H9 (cell line): Measurements from ENCODE around the gene SCRN2. TPM values are rescaled to one million over a fixed set of nuclear protein-coding genes. Genes with fewer than 3 reads are reported as not detected.

Experiments
- DNase-seq: peaks from one replicate; pipeline ENCODE4 v3.0.0-alpha.2; 2017
- H2AFZ ChIP-seq: one replicate; pipeline ENCODE4 v1.6.1; 2013; ENCODE audit warnings: mild to moderate bottlenecking, low read length, control low read depth, moderate library complexity
- H2AK5ac ChIP-seq: 2 replicates; pipeline ENCODE4 v1.6.1; 2013; ENCODE audit warnings: low read length, control low read depth, mixed read lengths; ENCODE audit not compliant: insufficient read length
- H2BK120ac ChIP-seq: one replicate; pipeline ENCODE4 v1.6.1; 2013; ENCODE audit warnings: low read depth, mild to moderate bottlenecking, low read length, control low read depth, inconsistent platforms; ENCODE audit not compliant: poor library complexity, severe bottlenecking
- H2BK12ac ChIP-seq: 2 replicates; pipeline ENCODE4 v1.6.1; 2013; ENCODE audit warnings: low read length, control low read depth, mixed read lengths, low read depth; ENCODE audit not compliant: insufficient read length
- H2BK15ac ChIP-seq: 2 replicates; pipeline ENCODE4 v1.6.1; 2013; ENCODE audit warnings: low read depth, low read length, control low read depth
- H2BK20ac ChIP-seq: one replicate; pipeline ENCODE4 v1.6.1; 2013; ENCODE audit warnings: low read depth, mild to moderate bottlenecking, low read length, control low read depth, inconsistent platforms; ENCODE audit not compliant: poor library complexity, severe bottlenecking
- H2BK5ac ChIP-seq: 2 replicates; pipeline ENCODE4 v1.6.1; 2013; ENCODE audit warnings: low read length, control low read depth, mixed read lengths; ENCODE audit not compliant: insufficient read length
- H3K14ac ChIP-seq: 2 replicates; pipeline ENCODE4 v1.6.1; 2013; ENCODE audit warnings: low read length, control low read depth; ENCODE audit not compliant: insufficient read depth
- H3K18ac ChIP-seq: 2 replicates; pipeline ENCODE4 v1.6.1; 2013; ENCODE audit warnings: low read depth, mild to moderate bottlenecking, mixed read lengths, low read length, control low read depth; ENCODE audit not compliant: insufficient read length
- H3K23ac ChIP-seq: 2 replicates; pipeline ENCODE4 v1.6.1; 2013; ENCODE audit warnings: low read length, control low read depth, mixed read lengths, low read depth; ENCODE audit not compliant: insufficient read length
- H3K23me2 ChIP-seq: 2 replicates; pipeline ENCODE4 v1.6.1; 2013; ENCODE audit warnings: low read depth, mild to moderate bottlenecking, mixed read lengths, low read length, control low read depth; ENCODE audit not compliant: insufficient read length, poor library complexity, severe bottlenecking
- H3K27ac ChIP-seq: 2 replicates; pipeline ENCODE4 v1.5.1; 2013; ENCODE audit warnings: low read length, control low read depth, mixed read lengths, low read depth; ENCODE audit not compliant: insufficient read length
- H3K27me3 ChIP-seq: 2 replicates; pipeline ENCODE4 v1.6.1; 2013; ENCODE audit warnings: low read length, control low read depth, inconsistent platforms; ENCODE audit not compliant: insufficient read depth
- H3K4ac ChIP-seq: 2 replicates; pipeline ENCODE4 v1.6.1; 2013; ENCODE audit warnings: low read depth, mild to moderate bottlenecking, control low read depth, inconsistent platforms, low read length, moderate library complexity
- H3K4me1 ChIP-seq: 2 replicates; pipeline ENCODE4 v1.6.1; 2013; ENCODE audit warnings: low read length, control low read depth, inconsistent platforms; ENCODE audit not compliant: insufficient read depth
- H3K4me2 ChIP-seq: 2 replicates; pipeline ENCODE4 v1.6.1; 2013; ENCODE audit warnings: low read length, control low read depth, mixed read lengths; ENCODE audit not compliant: insufficient read length, insufficient read depth
- H3K56ac ChIP-seq: 2 replicates; pipeline ENCODE4 v1.6.1; 2013; ENCODE audit warnings: low read depth, mild to moderate bottlenecking, mixed read lengths, low read length, control low read depth; ENCODE audit not compliant: insufficient read length
- H3K79me1 ChIP-seq: 2 replicates; pipeline ENCODE4 v1.6.1; 2013; ENCODE audit warnings: low read depth, mild to moderate bottlenecking, moderate library complexity, low read length, control low read depth, inconsistent platforms; ENCODE audit not compliant: insufficient read depth, poor library complexity, severe bottlenecking
- H3K79me2 ChIP-seq: 2 replicates; pipeline ENCODE4 v1.6.1; 2013; ENCODE audit warnings: low read length, control low read depth, inconsistent platforms; ENCODE audit not compliant: insufficient read depth
- H3K9ac ChIP-seq: 2 replicates; pipeline ENCODE4 v1.6.1; 2013; ENCODE audit warnings: low read length, control low read depth, mixed read lengths; ENCODE audit not compliant: insufficient read length; ENCODE audit errors: extremely low read depth
- H3K9me3 ChIP-seq: one replicate; pipeline ENCODE4 v1.6.1; 2013; ENCODE audit warnings: low read depth, low read length, inconsistent platforms; ENCODE audit not compliant: control insufficient read depth
- H3T11ph ChIP-seq: one replicate; pipeline ENCODE4 v1.6.1; 2013; ENCODE audit warnings: mild to moderate bottlenecking, low read length, control low read depth, inconsistent platforms
- H4K20me1 ChIP-seq: one replicate; pipeline ENCODE4 v1.6.1; 2013; ENCODE audit not compliant: control insufficient read depth, insufficient read length, insufficient read depth
- H4K5ac ChIP-seq: 2 replicates; pipeline ENCODE4 v1.6.1; 2013; ENCODE audit warnings: low read depth, mild to moderate bottlenecking, mixed read lengths, low read length, control low read depth; ENCODE audit not compliant: insufficient read length
- H4K8ac ChIP-seq: replicated peaks from 2 replicates; pipeline ENCODE4 v1.6.1; 2013; ENCODE audit warnings: low read length, control low read depth, mixed read lengths, low read depth; ENCODE audit not compliant: insufficient read length
- H4K91ac ChIP-seq: 2 replicates; pipeline ENCODE4 v1.6.1; 2013; ENCODE audit warnings: low read depth, mild to moderate bottlenecking, moderate library complexity, mixed read lengths, low read length, control low read depth; ENCODE audit not compliant: insufficient read length
- H3K27ac Mint-ChIP-seq, 3 experiments: 2 replicates in 2 of 3; 3 replicates in 1 of 3; pipeline ENCODE4 v1.8.0; 2020 to 2021; ENCODE audit warnings: mixed read lengths in 3 of 3, mild to moderate bottlenecking in 1 of 3, moderate library complexity in 1 of 3
- H3K27me3 Mint-ChIP-seq: 2 replicates; pipeline ENCODE4 v1.8.0; 2021; ENCODE audit warnings: low read depth, mild to moderate bottlenecking, moderate library complexity, mixed read lengths
- H3K36me3 Mint-ChIP-seq, 3 experiments: 2 replicates in 2 of 3; 3 replicates in 1 of 3; pipeline ENCODE4 v1.8.0; 2020 to 2021; ENCODE audit warnings: low read depth in 3 of 3, mixed read lengths in 3 of 3; ENCODE audit not compliant: insufficient read depth in 1 of 3
- H3K4me1 Mint-ChIP-seq, 2 experiments: 2 replicates each; pipeline ENCODE4 v1.8.0; 2020; ENCODE audit warnings: mixed read lengths in 2 of 2
- H3K4me3 Mint-ChIP-seq, 2 experiments: 2 replicates in 1 of 2; 3 replicates in 1 of 2; pipeline ENCODE4 v1.8.0; 2020 to 2021; ENCODE audit warnings: mild to moderate bottlenecking in 2 of 2, mixed read lengths in 2 of 2, moderate library complexity in 1 of 2
- H3K9me3 Mint-ChIP-seq, 2 experiments: 2 replicates in 1 of 2; 3 replicates in 1 of 2; pipeline ENCODE4 v1.8.0; 2020; ENCODE audit warnings: mild to moderate bottlenecking in 2 of 2, mixed read lengths in 2 of 2, moderate library complexity in 1 of 2
- CTCF ChIP-seq: fragments of 200-600 bp; sonication (generic); conservative IDR thresholded peaks from 3 replicates; pipeline ENCODE4 v1.8.0; 2021; ENCODE audit warnings: antibody characterized with exemption, mild to moderate bottlenecking
- WGBS: extraction: QIAGEN DNeasy Blood & Tissue Kit; methylation state at CpG from one replicate; pipeline ENCODE4 v1.1.7; 2013; ENCODE audit warnings: missing lambda C conversion rate, low lambda C conversion rate, mixed read lengths; ENCODE audit not compliant: insufficient read length; ENCODE audit errors: extremely low coverage; 5-methylcytosine and 5-hydroxymethylcytosine counted together
- total RNA-seq: library from RNA; stranded (reverse); gene quantifications from 2 replicates; pipeline ENCODE4 v1.2.1, GENCODE V29; 2021

Gene SCRN2
- total RNA-seq, 1 experiment from 2014 or later, result 34.0 TPM

- no peak overlapping the region for H3T11ph ChIP-seq
- H3K23ac ChIP-seq, result no peak overlapping the region
- H3K14ac ChIP-seq, result no peak overlapping the region; the same call in 1 of the 2 replicates
- H2AK5ac ChIP-seq, result no peak overlapping the region
- no peaks in the 10 kb centered on the region for H4K20me1 ChIP-seq
- H3K4me1 ChIP-seq, result no peaks in the 10 kb centered on the region
- no peak overlapping the region for H4K91ac ChIP-seq
- H3K4ac ChIP-seq, result no peak overlapping the region
- H3K27ac Mint-ChIP-seq, result no peak overlapping the region
- H3K4me1 Mint-ChIP-seq, result no peaks in the 10 kb centered on the region
- H3K27ac ChIP-seq, result no peak overlapping the region
- H2BK12ac ChIP-seq, result no peak overlapping the region
- H4K8ac ChIP-seq, result no peak overlapping the region
- no peaks in the 10 kb centered on the region for H3K79me1 ChIP-seq
- no peaks in the 10 kb centered on the region; the same call in 1 of the 2 replicates for H3K27me3 ChIP-seq
- no peak overlapping the region for H3K9ac ChIP-seq
- H3K23me2 ChIP-seq, result no peaks in the 10 kb centered on the region
- H4K5ac ChIP-seq, result no peak overlapping the region
- H2BK20ac ChIP-seq, result no peak overlapping the region
- no peaks in the 10 kb centered on the region for H3K79me2 ChIP-seq
- no peak overlapping the region for H2AFZ ChIP-seq
- DNase-seq, result no peak
- H3K27me3 Mint-ChIP-seq, result peaks cover 13% of the 10 kb centered on the region
- no peak overlapping the region for H3K18ac ChIP-seq
- no peak overlapping the region for H2BK15ac ChIP-seq
- H3K4me2 ChIP-seq, result no peak overlapping the region
- H3K36me3 Mint-ChIP-seq, result no peaks in the 10 kb centered on the region
- no CpG with 5 or more reads among the region's 4 CpGs for WGBS
- H3K4me3 Mint-ChIP-seq, result no peak overlapping the region
- no peak overlapping the region for H2BK5ac ChIP-seq
- no peaks in the 10 kb centered on the region for H3K9me3 Mint-ChIP-seq
- H2BK120ac ChIP-seq, result no peak overlapping the region
- no peaks in the 10 kb centered on the region for H3K9me3 ChIP-seq
- TF ChIP-seq CTCF, result no peak
- H3K56ac ChIP-seq, result no peak overlapping the region
These were observed 39.8 kb downstream of the SCRN2 start for GRCh38 chr17:47801176-47801765.
